Inferior parietal cortex (tissue), 1 donor: ENCODE measurements around the gene CCNY.
A peak's percentile ranks its signal among the peaks of the same experiment; 100 is the strongest.
"Not testable (repeated sequence)": the region's sequence is repeated elsewhere in the genome, so short reads cannot be mapped to it uniquely, and the experiment has no call there.

Experiments
- DNase-seq: peaks from one replicate; pipeline ENCODE4 v3.0.0-alpha.2; 2016; ENCODE audit errors: extremely low spot score

CCNY gene

DNA sequence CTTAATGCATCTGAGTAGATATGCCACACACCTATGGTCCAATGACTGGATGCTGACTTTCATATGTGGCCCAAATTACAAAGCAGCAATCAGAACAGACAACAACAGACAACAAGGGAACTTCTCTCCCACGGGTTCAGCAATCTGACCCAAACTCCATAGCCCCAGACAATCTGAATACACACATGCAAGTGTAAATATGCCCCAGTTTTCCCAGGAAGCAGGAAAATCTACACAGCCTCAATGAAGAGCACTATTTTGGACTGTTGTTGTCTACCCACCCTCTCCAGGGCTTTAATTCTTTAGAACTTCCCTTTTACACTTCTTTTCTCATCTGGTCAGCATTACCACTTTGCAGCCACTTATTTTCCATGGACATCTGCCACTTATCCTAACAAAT lies 2.0 kb upstream of the CCNY start:
- DNase-seq, result no peak

- no peak for DNase-seq
Measured at GRCh38 chr10:35335133-35336083, 901 bp upstream of the CCNY start.

DNA sequence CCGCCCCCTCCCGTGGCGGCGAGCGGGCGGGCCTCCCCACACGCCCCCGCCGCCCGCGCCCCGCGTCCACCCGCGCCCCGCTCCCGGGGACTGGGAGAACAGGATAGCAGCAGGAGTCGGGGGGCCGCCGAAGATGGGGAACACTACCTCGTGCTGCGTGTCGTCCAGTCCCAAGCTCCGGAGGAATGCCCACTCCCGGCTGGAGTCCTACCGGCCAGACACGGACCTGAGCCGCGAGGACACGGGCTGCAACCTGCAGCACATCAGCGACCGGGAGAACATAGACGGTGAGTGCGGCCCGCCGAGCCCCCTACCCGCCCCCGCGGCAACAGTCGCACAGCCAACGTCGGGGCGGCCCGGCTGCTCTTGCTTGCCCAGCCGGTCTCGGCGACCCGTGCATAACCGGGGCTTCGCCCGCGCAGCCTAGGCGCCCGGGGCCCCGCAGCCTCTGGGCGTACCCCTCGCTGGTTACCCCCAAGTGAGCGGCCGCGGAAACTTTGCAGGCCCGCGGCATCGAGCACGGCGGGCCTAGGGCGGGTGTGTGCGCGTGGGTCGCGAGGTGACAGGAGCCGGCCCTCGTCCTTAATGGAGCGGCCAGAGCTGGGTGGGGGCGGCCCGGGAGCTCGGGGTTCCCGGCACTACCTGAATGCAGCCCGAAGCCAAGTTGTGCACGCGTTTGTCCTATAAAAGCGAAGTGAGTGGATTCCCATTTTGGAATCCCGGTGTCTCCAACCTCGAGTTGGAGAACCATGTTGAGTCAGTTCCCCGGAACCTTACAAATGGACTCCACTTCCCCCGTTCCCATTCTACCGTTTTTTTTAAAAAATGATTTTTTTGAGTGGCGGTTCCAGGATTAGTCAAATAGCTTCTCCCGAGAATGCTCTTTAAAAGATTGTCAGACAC lies 863 bp downstream of the CCNY start:
- no peak for DNase-seq

- DNase-seq, result no peak
Measured at GRCh38 chr10:35339942-35340341, 3.6 kb downstream of the CCNY start.

DNA sequence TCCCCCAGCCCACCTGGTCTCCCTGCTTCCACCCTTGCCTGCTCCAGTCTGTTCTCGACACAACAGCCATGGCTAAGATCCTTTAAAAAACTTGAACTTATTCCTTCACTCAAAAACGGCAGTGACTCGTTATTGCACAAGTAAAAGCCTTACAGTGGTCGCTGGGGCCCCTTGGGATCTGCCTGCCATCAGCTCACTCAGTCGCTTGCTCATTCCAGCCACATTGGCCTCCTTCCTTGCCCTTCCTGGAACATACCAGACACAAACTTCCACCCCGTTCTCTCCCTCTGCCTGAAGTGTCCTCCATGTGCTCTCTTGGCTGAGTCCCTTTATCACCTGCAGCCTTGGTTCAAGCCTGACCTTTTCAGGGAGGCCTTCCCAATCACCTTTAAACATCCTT lies 4.7 kb downstream of the CCNY start:
- no peak for DNase-seq

GRCh38 chr10:35341521-35341920 lies 5.2 kb downstream of the CCNY start:
- DNase-seq, result no peak

- no peak for DNase-seq
Measured at GRCh38 chr10:35342183-35342753, 6.0 kb downstream of the CCNY start.

DNA sequence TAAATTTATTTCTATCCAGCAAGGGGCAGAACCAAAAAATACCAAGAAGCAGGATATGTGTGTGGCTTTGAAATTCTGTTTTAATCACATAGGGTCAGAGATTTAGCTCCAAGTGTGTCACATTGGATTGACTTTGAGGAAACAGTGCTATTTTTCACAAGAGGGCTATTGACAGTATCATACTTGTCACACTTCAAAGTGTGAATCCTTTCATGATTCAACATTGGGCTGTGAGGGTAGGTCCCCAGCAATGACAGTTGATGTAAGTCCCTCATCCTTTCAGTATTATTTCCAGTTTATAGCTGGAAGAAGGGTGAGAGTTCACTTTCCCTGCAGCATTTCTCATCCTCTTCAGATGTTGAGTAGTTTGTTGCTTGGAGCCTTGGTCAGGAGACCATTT lies 7.4 kb downstream of the CCNY start:
- DNase-seq, result no peak

DNA sequence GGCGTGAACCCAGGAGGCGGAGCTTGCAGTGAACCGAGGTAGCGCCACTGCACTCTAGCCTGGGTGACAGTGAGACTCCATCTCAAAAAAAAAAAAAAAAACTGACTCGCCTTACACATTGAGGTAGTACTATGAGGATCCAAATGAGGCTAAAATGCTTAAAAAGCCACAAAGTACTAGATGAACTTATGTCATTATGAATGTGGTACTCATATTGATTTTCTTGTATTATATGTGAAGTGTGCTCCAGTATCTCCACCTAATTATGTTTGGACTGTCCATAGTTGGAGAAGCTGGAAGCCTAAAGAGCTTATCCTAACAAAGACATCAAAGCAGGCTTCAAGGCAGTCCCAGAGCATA lies 9.1 kb downstream of the CCNY start:
- no peak for DNase-seq

DNA sequence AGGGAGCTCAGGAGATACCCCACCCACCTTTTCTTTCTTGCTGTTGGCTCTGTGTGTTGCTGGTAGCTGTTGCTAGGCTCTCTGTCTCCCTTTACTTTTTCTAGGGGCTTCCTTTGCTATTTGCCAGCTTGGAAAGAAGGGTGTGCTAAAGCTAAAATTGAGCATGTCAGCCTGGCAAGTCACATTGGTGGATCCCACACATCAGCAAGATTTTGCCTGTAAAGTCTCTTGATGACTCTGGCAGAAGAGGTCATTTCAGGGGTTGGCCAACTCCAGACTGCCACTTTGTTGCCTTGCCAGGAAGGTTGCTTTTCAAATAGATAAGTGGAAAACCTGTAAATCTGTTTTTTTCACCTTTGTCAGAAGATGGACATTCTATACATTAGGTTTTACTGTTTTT lies 9.9 kb downstream of the CCNY start:
- DNase-seq, result no peak

DNA sequence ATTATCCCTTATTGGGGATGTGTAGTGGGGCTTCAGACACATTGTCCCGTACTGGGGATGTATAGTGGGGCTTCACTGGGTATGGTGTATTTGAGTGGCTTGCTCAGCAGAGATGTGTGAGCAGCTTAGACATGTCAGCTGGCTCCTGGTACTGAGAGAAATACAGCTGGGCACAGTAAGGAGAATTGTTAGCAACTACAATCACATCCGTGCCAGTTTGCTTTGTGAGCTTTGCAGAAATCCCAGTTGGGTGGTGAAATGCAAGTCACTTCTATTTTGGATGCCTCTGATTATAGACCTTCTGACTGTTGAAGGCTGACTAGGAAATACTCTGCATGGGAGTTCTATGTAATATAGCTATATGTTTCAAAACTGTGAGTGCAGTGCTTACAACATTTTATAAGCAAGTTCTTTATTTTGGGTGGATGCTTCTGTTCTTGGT lies 10.8 kb downstream of the CCNY start:
- peak; percentile 73 for DNase-seq

GRCh38 chr10:35347899-35348608 lies 11.7 kb downstream of the CCNY start:
- DNase-seq, result no peak

DNA sequence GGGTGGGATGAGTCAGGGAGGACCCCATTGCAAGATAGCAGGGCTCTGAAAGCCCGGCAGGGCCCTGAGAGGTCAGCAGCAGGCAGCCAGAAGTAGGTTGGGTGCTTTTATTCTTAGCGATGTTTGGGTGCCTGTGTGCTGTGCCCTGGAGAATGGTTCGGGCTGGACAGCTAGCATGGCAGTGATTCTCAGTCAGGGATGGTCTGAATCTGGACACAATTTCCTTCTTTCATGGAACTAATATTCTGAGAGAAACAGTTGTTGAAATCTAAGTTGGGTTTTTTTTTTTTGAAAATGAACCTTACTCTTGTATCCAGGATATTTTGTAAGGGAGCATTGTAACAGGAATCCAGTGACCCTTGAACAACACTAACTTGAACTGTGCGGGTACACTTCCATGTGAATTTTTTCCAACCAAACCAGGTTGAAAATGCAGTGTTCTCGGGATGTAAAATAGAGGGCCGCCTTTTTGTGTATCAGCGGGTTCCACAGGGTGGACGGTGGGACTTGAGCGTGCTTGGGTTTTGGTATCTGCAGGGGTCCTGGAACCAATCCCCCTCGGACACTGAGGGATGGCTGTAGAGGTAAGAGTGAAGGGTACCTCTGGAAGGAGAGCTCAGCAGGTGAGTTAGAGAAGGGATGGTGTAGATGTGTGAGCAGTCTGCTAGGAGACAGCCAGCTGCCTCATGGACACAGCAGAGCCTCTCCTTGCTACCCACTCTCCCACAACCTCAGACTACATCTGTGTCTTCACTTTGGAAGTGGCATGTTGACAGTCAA lies 12.5 kb downstream of the CCNY start:
- no peak for DNase-seq

GRCh38 chr10:35349389-35349915 lies 13.1 kb downstream of the CCNY start:
- DNase-seq, result no peak

DNA sequence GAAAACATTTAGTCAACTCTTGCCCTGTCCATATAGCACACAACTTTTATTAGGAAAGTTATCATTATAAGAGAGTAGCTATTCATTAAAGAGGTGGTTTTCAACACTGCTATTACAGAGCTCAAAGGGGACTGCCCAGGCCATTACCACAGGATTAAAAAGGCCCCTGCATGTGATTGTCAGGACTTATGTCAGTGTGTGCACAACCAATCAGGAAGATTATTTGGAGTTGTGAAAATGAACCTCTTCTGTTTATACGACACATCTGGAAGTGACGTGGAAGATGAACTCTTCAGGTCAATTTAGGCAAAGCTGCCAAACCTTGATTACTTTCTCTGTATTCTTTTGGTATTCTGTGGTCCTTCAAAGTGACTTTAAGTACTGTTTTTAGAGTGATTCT lies 14.7 kb downstream of the CCNY start:
- no peak for DNase-seq

- no peak for DNase-seq
Measured at GRCh38 chr10:35352097-35352496, 15.8 kb downstream of the CCNY start.

DNA sequence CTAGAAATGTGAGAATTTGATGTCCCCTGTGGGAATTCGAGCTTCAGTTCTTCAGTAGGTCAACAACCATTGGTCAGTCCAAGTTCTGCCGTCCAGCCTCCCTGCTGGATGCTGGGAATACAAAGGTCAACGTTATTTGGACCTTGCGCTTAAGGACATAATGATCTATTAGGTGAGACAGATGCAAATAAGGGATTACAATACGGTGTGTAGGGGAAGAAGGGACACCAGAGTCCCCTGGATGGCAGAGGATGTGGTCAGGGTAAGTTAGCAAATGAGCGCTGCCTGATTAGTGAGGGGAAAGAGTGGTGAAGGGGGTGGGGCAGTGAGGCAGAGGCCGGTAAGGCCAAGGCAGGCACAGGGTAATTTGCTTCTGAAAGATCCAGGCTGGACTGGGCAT lies 16.2 kb downstream of the CCNY start:
- no peak for DNase-seq

GRCh38 chr10:35353395-35353794 lies 17.1 kb downstream of the CCNY start:
- no peak for DNase-seq

DNA sequence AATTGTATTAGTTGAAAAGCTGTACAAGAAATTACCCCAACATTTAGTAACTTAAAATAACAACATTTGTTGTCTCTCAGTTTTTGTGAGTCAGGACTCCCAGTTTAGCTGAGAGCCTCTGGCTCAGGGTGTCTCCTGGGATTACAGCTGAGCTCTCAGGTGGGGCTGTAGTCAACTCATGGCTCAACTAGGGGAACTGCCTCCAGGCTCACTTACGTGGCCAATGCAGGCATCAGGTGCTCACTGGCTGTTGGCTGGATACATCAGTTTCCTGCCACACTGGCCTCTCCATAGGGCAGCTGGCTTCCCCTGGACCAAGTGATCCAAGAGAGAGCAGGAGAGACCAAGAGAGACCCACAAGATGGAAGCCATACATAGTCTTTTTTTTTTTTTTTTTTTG lies 17.5 kb downstream of the CCNY start:
- DNase-seq, result no peak

GRCh38 chr10:35354257-35354656 lies 17.9 kb downstream of the CCNY start:
- not testable (repeated sequence) for DNase-seq
